Measurements from ENCODE around the gene MSL2. TPM values are rescaled to one million over a fixed set of nuclear protein-coding genes. Genes with fewer than 3 reads are reported as not detected.

MSL2 gene
- total RNA-seq, 1 experiment from 2014 or later = 37.8 TPM

DNA sequence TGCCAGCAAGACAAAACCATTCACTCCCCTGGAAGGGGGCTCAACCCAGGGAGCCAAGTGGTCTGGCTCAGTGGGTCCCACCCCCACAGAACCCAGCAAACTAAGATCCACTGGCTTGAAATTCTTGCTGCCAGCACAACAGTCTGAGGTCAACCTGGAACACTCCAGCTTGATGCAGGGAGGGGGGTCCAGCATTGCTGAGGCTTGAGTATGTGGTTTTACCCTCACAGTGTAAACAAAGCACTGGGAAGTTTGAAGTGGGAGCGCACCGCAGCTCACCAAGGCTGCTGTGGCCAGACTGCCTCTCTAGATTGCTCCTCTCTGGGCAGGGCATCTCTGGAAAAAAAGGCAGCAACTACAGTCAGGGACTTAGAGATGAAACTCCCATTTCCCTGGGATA, 81.7 kb downstream of the MSL2 start:
- H3K9me3 Mint-ChIP-seq = peaks cover 64% of the 10 kb centered on the region

DNA sequence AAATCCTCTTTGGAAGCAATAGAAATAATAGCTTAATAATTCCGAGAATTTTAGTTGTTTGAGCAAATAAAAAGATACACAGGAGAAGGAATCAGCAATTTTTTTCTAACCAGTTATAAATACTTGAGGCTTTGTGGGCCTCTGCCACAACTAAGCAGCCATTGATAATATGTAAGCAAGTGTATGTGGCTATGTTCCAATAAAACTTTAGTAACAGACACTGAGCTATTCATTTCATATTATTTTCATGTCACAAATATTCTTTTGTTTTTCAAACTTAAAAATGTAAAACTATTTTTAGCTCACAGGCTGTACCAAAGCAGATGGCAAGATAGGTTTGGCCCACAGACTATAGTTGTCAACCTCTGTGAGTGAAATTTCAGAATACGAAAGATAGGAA, 85.7 kb downstream of the MSL2 start:
- H3K27me3 Mint-ChIP-seq (ENCODE audit: low read depth) = no peaks in the 10 kb centered on the region; the same call in 1 of the 2 replicates
- H3K4me3 Mint-ChIP-seq = no peak overlapping the region
- ChIA-PET POLR2A (interaction anchor here (1.0 kb wide), 1 partner anchor 60 kb away, joined by 4 read pairs; no protein-coding TSS in a partner anchor), CTCF (no interaction called here)
- H3K36me3 Mint-ChIP-seq = peaks cover 36% of the 10 kb centered on the region
- H3K27ac Mint-ChIP-seq = no peak overlapping the region
- no peaks in the 10 kb centered on the region for H3K4me1 Mint-ChIP-seq
- ATAC-seq (no peak), DNase-seq (ENCODE audit: low spot score) (no peak)
- peaks cover 32% of the 10 kb centered on the region for H3K9me3 Mint-ChIP-seq
- TF ChIP-seq ZNF121 (CRISPR knock-in tag; IDR thresholded peaks at IDR 0.05) (no peak), FOXJ3 (CRISPR knock-in tag; IDR thresholded peaks at IDR 0.05; ENCODE audit: borderline replicate concordance) (no peak), MYBL2 (CRISPR knock-in tag; IDR thresholded peaks at IDR 0.05) (no peak), NFYB (CRISPR knock-in tag; conservative IDR thresholded peaks at IDR 0.05; ENCODE audit: low read depth) (no peak), OVOL2 (CRISPR knock-in tag; IDR thresholded peaks at IDR 0.05; ENCODE audit: borderline replicate concordance) (no peak), ELF4 (CRISPR knock-in tag; IDR thresholded peaks at IDR 0.05; ENCODE audit: low read depth) (no peak), ZNF396 (CRISPR knock-in tag; IDR thresholded peaks at IDR 0.05; ENCODE audit: borderline replicate concordance) (no peak)
- TF ChIP-seq, protein P1, sequence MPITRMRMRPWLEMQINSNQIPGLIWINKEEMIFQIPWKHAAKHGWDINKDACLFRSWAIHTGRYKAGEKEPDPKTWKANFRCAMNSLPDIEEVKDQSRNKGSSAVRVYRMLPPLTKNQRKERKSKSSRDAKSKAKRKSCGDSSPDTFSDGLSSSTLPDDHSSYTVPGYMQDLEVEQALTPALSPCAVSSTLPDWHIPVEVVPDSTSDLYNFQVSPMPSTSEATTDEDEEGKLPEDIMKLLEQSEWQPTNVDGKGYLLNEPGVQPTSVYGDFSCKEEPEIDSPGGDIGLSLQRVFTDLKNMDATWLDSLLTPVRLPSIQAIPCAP (CRISPR knock-in tag; IDR thresholded peaks at IDR 0.05) = no peak
- TF ChIP-seq, protein P2, sequence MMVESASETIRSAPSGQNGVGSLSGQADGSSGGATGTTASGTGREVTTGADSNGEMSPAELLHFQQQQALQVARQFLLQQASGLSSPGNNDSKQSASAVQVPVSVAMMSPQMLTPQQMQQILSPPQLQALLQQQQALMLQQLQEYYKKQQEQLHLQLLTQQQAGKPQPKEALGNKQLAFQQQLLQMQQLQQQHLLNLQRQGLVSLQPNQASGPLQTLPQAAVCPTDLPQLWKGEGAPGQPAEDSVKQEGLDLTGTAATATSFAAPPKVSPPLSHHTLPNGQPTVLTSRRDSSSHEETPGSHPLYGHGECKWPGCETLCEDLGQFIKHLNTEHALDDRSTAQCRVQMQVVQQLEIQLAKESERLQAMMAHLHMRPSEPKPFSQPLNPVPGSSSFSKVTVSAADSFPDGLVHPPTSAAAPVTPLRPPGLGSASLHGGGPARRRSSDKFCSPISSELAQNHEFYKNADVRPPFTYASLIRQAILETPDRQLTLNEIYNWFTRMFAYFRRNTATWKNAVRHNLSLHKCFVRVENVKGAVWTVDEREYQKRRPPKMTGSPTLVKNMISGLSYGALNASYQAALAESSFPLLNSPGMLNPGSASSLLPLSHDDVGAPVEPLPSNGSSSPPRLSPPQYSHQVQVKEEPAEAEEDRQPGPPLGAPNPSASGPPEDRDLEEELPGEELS (CRISPR knock-in tag; IDR thresholded peaks at IDR 0.05) = no peak
- TF ChIP-seq, protein P3, sequence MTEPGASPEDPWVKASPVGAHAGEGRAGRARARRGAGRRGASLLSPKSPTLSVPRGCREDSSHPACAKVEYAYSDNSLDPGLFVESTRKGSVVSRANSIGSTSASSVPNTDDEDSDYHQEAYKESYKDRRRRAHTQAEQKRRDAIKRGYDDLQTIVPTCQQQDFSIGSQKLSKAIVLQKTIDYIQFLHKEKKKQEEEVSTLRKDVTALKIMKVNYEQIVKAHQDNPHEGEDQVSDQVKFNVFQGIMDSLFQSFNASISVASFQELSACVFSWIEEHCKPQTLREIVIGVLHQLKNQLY (CRISPR knock-in tag; IDR thresholded peaks at IDR 0.05) = no peak
- TF ChIP-seq, protein P4, sequence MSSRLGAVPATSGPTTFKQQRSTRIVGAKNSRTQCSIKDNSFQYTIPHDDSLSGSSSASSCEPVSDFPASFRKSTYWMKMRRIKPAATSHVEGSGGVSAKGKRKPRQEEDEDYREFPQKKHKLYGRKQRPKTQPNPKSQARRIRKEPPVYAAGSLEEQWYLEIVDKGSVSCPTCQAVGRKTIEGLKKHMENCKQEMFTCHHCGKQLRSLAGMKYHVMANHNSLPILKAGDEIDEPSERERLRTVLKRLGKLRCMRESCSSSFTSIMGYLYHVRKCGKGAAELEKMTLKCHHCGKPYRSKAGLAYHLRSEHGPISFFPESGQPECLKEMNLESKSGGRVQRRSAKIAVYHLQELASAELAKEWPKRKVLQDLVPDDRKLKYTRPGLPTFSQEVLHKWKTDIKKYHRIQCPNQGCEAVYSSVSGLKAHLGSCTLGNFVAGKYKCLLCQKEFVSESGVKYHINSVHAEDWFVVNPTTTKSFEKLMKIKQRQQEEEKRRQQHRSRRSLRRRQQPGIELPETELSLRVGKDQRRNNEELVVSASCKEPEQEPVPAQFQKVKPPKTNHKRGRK (CRISPR knock-in tag; IDR thresholded peaks at IDR 0.05; ENCODE audit: borderline replicate concordance) = no peak
- TF ChIP-seq, protein P5, sequence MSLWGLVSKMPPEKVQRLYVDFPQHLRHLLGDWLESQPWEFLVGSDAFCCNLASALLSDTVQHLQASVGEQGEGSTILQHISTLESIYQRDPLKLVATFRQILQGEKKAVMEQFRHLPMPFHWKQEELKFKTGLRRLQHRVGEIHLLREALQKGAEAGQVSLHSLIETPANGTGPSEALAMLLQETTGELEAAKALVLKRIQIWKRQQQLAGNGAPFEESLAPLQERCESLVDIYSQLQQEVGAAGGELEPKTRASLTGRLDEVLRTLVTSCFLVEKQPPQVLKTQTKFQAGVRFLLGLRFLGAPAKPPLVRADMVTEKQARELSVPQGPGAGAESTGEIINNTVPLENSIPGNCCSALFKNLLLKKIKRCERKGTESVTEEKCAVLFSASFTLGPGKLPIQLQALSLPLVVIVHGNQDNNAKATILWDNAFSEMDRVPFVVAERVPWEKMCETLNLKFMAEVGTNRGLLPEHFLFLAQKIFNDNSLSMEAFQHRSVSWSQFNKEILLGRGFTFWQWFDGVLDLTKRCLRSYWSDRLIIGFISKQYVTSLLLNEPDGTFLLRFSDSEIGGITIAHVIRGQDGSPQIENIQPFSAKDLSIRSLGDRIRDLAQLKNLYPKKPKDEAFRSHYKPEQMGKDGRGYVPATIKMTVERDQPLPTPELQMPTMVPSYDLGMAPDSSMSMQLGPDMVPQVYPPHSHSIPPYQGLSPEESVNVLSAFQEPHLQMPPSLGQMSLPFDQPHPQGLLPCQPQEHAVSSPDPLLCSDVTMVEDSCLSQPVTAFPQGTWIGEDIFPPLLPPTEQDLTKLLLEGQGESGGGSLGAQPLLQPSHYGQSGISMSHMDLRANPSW (CRISPR knock-in tag; conservative IDR thresholded peaks at IDR 0.05; ENCODE audit: low read depth) = no peak

More for the DNA sequence above, 81.7 kb downstream of the MSL2 start:
- Mint-ChIP-seq H3K27me3 (ENCODE audit: low read depth) (peaks cover 3% of the 10 kb centered on the region), H3K4me3 (no peak overlapping the region), H3K36me3 (peaks cover 50% of the 10 kb centered on the region), H3K27ac (no peak overlapping the region), H3K4me1 (no peaks in the 10 kb centered on the region)
- ATAC-seq (no peak), DNase-seq (ENCODE audit: low spot score) (no peak)
- TF ChIP-seq, protein P6, sequence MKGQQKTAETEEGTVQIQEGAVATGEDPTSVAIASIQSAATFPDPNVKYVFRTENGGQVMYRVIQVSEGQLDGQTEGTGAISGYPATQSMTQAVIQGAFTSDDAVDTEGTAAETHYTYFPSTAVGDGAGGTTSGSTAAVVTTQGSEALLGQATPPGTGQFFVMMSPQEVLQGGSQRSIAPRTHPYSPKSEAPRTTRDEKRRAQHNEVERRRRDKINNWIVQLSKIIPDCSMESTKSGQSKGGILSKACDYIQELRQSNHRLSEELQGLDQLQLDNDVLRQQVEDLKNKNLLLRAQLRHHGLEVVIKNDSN (CRISPR knock-in tag; IDR thresholded peaks at IDR 0.05) = no peak
- TF ChIP-seq, protein P7, sequence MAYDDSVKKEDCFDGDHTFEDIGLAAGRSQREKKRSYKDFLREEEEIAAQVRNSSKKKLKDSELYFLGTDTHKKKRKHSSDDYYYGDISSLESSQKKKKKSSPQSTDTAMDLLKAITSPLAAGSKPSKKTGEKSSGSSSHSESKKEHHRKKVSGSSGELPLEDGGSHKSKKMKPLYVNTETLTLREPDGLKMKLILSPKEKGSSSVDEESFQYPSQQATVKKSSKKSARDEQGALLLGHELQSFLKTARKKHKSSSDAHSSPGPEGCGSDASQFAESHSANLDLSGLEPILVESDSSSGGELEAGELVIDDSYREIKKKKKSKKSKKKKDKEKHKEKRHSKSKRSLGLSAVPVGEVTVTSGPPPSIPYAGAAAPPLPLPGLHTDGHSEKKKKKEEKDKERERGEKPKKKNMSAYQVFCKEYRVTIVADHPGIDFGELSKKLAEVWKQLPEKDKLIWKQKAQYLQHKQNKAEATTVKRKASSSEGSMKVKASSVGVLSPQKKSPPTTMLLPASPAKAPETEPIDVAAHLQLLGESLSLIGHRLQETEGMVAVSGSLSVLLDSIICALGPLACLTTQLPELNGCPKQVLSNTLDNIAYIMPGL (CRISPR knock-in tag; IDR thresholded peaks at IDR 0.05) = no peak
- TF ChIP-seq ESRRA (CRISPR knock-in tag; IDR thresholded peaks at IDR 0.05; ENCODE audit: borderline replicate concordance) (no peak), SP1 (CRISPR knock-in tag; conservative IDR thresholded peaks at IDR 0.05) (no peak), RELA (CRISPR knock-in tag; IDR thresholded peaks at IDR 0.05; ENCODE audit: borderline replicate concordance) (no peak), MXD4 (CRISPR knock-in tag; IDR thresholded peaks at IDR 0.05; ENCODE audit: borderline replicate concordance) (no peak), ZNF232 (CRISPR knock-in tag; IDR thresholded peaks at IDR 0.05) (no peak)
- TF ChIP-seq, protein P2 (CRISPR knock-in tag; IDR thresholded peaks at IDR 0.05) = no peak
- CTCF ChIA-PET = no interaction called here
- POLR2A ChIA-PET = no interaction called here

Measured in WTC11 (cell line).